CD4-positive, alpha-beta T cell treated with Interleukin-6 for 4 hours (primary cell): ENCODE measurements around the gene MYH7B.
A peak's percentile ranks its signal among the peaks of the same experiment; 100 is the strongest.

ENCODE experiments used
- DNase-seq: peaks from one replicate; pipeline ENCODE4 v3.0.0-alpha.2; 2020; ENCODE audit warnings: mixed read lengths

The MYH7B gene

GRCh38 chr20:34955231-34956040, at the start of gene MYH7B, which contains the start of gene GSS:
Gene MYH7B, plus strand, starts transcription at chr20:34955868. Its CDS starts 22,138 bp downstream, at chr20:34978006.
Gene GSS, minus strand, starts transcription at chr20:34955806. Its CDS starts 3,954 bp downstream, at chr20:34951852.
- peak; percentile 97 for DNase-seq

- peak; percentile 9 for DNase-seq
Measured at GRCh38 chr20:34907616-34908469, 47.8 kb upstream of the MYH7B start.

- DNase-seq = no peak
Measured at GRCh38 chr20:34915131-34915530, 40.5 kb upstream of the MYH7B start.

- DNase-seq = no peak
Measured at GRCh38 chr20:34915749-34916455, 39.8 kb upstream of the MYH7B start.

- no peak for DNase-seq
Measured at GRCh38 chr20:34916774-34917354, 38.8 kb upstream of the MYH7B start.

- no peak for DNase-seq
Measured at GRCh38 chr20:34920055-34920454, 35.6 kb upstream of the MYH7B start.

GRCh38 chr20:34921436-34921835, 34.2 kb upstream of the MYH7B start:
- DNase-seq = no peak

- DNase-seq = no peak
Measured at GRCh38 chr20:34922654-34923381, 32.9 kb upstream of the MYH7B start.

- no peak for DNase-seq
Measured at GRCh38 chr20:34923414-34923813, 32.3 kb upstream of the MYH7B start.

GRCh38 chr20:34925341-34925740, 30.3 kb upstream of the MYH7B start:
- DNase-seq = no peak

GRCh38 chr20:34925981-34926380, 29.7 kb upstream of the MYH7B start:
- DNase-seq = no peak

GRCh38 chr20:34926581-34926980, 29.1 kb upstream of the MYH7B start:
- no peak for DNase-seq

- DNase-seq = no peak
Measured at GRCh38 chr20:34927736-34928135, 27.9 kb upstream of the MYH7B start.

- no peak for DNase-seq
Measured at GRCh38 chr20:34928411-34928810, 27.3 kb upstream of the MYH7B start.

GRCh38 chr20:34931771-34932170, 23.9 kb upstream of the MYH7B start:
- no peak for DNase-seq

- no peak for DNase-seq
Measured at GRCh38 chr20:34938466-34939163, 17.1 kb upstream of the MYH7B start.

- no peak for DNase-seq
Measured at GRCh38 chr20:34940081-34940481, 15.6 kb upstream of the MYH7B start.

- no peak for DNase-seq
Measured at GRCh38 chr20:34941226-34941625, 14.4 kb upstream of the MYH7B start.

- no peak for DNase-seq
Measured at GRCh38 chr20:34942301-34942700, 13.4 kb upstream of the MYH7B start.

- DNase-seq = no peak
Measured at GRCh38 chr20:34943808-34944567, 11.7 kb upstream of the MYH7B start.
